Measurements from ENCODE around the gene EFNA5.

- TF ChIP-seq ZBTB33 (IDR thresholded peaks at IDR 0.05; ENCODE audit: borderline replicate concordance, low read depth) (no peak), YY1 (IDR thresholded peaks at IDR 0.05; ENCODE audit: low read depth) (no peak), RAD21 (IDR thresholded peaks at IDR 0.05; ENCODE audit: low read length) (no peak), MAX (IDR thresholded peaks at IDR 0.05; ENCODE audit: low read depth) (no peak), CTCF (IDR thresholded peaks at IDR 0.05) (no peak), EP300 (IDR thresholded peaks at IDR 0.05; ENCODE audit: borderline replicate concordance in 1 of 2, low read depth in 1 of 2, low read length in 1 of 2) (no peak), TCF12 (IDR thresholded peaks at IDR 0.05) (no peak), FOSL2 (IDR thresholded peaks at IDR 0.05; ENCODE audit: borderline replicate concordance, low read depth) (no peak), TEAD4 (IDR thresholded peaks at IDR 0.05; ENCODE audit: borderline replicate concordance, insufficient read depth) (no peak), FOXM1 (IDR thresholded peaks at IDR 0.05; ENCODE audit: low read depth) (no peak), POLR2AphosphoS5 (IDR thresholded peaks at IDR 0.05; ENCODE audit: low read depth, low read length) (no peak), SMC3 (IDR thresholded peaks at IDR 0.05; ENCODE audit: low read depth, low read length) (no peak), USF1 (IDR thresholded peaks at IDR 0.05; ENCODE audit: borderline replicate concordance, low read depth) (no peak)
Observed at GRCh38 chr5:107616213-107616612, 54.5 kb downstream of the EFNA5 start.

Data from SK-N-SH (cell line).